Adrenal gland (tissue), 5 donors: Measurements from ENCODE around the gene TMEM123.

Experiments
- POLR2A ChIP-seq, 2 donors: fragments of 450-650 bp; IDR thresholded peaks; one replicate each; pipeline ENCODE4 v1.6.1; 2017; ENCODE audit warnings: antibody characterized with exemption in 2 of 2, mild to moderate bottlenecking in 2 of 2, moderate library complexity in 1 of 2
- TF ChIP-seq, protein P1 (sequence below), 6 experiments: fragments of 450-650 bp in 4 of 6; fragments of 200-600 bp in 2 of 6; sonication (generic) in 1 of 6; IDR thresholded peaks; 1 replicate in 5 of 6; 2 replicates in 1 of 6; pipeline versions ENCODE4 v1.5.1 to v1.8.0; 2016 to 2021; ENCODE audit warnings: antibody characterized with exemption in 6 of 6, mild to moderate bottlenecking in 2 of 6, moderate library complexity in 1 of 6
- donor health status: DM: no; HTN: no; CAD: no.

- TF ChIP-seq, protein P1, sequence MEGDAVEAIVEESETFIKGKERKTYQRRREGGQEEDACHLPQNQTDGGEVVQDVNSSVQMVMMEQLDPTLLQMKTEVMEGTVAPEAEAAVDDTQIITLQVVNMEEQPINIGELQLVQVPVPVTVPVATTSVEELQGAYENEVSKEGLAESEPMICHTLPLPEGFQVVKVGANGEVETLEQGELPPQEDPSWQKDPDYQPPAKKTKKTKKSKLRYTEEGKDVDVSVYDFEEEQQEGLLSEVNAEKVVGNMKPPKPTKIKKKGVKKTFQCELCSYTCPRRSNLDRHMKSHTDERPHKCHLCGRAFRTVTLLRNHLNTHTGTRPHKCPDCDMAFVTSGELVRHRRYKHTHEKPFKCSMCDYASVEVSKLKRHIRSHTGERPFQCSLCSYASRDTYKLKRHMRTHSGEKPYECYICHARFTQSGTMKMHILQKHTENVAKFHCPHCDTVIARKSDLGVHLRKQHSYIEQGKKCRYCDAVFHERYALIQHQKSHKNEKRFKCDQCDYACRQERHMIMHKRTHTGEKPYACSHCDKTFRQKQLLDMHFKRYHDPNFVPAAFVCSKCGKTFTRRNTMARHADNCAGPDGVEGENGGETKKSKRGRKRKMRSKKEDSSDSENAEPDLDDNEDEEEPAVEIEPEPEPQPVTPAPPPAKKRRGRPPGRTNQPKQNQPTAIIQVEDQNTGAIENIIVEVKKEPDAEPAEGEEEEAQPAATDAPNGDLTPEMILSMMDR (IDR thresholded peaks at IDR 0.05), result no peak
- no peak for TF ChIP-seq POLR2A (IDR thresholded peaks at IDR 0.05)
Measured at GRCh38 chr11:102391549-102392237, 60.9 kb downstream of the TMEM123 start.
